ENCODE measurements around the gene SV2A.

Gene SV2A, protein sequence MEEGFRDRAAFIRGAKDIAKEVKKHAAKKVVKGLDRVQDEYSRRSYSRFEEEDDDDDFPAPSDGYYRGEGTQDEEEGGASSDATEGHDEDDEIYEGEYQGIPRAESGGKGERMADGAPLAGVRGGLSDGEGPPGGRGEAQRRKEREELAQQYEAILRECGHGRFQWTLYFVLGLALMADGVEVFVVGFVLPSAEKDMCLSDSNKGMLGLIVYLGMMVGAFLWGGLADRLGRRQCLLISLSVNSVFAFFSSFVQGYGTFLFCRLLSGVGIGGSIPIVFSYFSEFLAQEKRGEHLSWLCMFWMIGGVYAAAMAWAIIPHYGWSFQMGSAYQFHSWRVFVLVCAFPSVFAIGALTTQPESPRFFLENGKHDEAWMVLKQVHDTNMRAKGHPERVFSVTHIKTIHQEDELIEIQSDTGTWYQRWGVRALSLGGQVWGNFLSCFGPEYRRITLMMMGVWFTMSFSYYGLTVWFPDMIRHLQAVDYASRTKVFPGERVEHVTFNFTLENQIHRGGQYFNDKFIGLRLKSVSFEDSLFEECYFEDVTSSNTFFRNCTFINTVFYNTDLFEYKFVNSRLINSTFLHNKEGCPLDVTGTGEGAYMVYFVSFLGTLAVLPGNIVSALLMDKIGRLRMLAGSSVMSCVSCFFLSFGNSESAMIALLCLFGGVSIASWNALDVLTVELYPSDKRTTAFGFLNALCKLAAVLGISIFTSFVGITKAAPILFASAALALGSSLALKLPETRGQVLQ

DNA sequence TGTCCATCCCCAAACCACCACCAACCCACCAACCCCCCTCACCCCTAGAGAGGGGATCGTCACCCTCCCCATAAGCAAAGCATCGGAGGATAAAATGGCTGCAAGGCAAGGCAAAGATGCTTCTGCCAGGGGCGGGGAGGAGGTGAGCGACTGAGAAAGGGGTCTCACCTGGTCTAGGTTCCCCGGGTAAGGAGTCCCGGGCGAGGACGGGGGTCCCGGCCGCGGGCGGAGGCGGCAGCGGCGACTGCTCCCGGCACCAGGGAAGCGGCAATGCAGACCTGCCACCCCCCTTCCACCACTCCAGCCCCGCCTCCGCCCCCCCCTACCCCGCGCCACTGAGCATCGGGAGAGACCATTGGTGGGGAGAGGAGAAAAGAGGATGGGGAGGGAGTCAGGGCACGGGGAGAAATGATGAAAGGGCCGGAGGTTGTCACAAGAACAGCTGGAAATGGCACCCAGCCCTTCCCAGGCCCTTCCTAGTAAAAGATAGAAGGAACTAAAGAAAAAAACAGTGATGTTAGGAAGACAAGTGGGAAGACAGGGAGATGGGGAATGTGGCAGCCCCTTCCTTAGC, at the start of gene SV2A:
SV2A (minus strand) TSS at position 274 of the 574 bp plus-strand sequence. CDS start 4,004 bp downstream, outside the sequence.
- ATAC-seq (ENCODE audit: low read depth): peak; percentile 72
- Histone ChIP-seq H3K27me3 (ENCODE audit: insufficient read depth, poor library complexity, severe bottlenecking) (no peaks in the 10 kb centered on the region), H3K9me3 (ENCODE audit: severe bottlenecking) (no peaks in the 10 kb centered on the region), H3K4me1 (ENCODE audit: insufficient read depth, poor library complexity, severe bottlenecking) (no peaks in the 10 kb centered on the region), H3K4me3 (ENCODE audit: severe bottlenecking) (peak within 1 kb of the TSS; percentile 46), H3K36me3 (ENCODE audit: low read depth) (peaks cover 3% of the 10 kb centered on the region), H3K27ac (ENCODE audit: poor library complexity, severe bottlenecking) (no peak within 1 kb of the TSS)
- no peak for DNase-seq (ENCODE audit: low spot score)
- TF ChIP-seq, protein P1, sequence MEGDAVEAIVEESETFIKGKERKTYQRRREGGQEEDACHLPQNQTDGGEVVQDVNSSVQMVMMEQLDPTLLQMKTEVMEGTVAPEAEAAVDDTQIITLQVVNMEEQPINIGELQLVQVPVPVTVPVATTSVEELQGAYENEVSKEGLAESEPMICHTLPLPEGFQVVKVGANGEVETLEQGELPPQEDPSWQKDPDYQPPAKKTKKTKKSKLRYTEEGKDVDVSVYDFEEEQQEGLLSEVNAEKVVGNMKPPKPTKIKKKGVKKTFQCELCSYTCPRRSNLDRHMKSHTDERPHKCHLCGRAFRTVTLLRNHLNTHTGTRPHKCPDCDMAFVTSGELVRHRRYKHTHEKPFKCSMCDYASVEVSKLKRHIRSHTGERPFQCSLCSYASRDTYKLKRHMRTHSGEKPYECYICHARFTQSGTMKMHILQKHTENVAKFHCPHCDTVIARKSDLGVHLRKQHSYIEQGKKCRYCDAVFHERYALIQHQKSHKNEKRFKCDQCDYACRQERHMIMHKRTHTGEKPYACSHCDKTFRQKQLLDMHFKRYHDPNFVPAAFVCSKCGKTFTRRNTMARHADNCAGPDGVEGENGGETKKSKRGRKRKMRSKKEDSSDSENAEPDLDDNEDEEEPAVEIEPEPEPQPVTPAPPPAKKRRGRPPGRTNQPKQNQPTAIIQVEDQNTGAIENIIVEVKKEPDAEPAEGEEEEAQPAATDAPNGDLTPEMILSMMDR (IDR thresholded peaks at IDR 0.05; ENCODE audit: poor library complexity, severe bottlenecking): no peak

DNA sequence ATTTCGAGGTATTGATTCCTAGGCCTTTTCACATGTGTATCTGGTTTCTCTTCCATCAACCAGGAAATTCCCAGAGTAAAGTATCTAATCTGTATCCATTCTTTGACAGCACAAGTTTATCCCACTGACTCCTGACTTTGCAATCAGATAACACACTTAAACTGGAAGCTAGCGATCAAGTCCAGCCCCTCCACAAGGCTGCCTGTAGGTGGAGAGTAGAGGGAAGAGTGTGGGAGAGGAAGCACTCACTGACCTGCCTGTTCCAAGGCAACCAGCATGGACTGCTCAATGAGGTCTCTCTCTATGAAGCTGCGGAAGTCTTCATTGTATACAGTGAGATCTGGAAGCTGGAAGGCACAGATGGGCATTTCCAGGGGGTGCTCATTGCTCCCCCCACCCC, 49.4 kb upstream of the SV2A start:
- DNase-seq (ENCODE audit: low spot score) (no peak), ATAC-seq (ENCODE audit: low read depth) (no peak)
- no peaks in the 10 kb centered on the region for H3K9me3 ChIP-seq (ENCODE audit: severe bottlenecking)
- H3K27me3 ChIP-seq (ENCODE audit: insufficient read depth, poor library complexity, severe bottlenecking): no peaks in the 10 kb centered on the region
- TF ChIP-seq, protein P1 (IDR thresholded peaks at IDR 0.05; ENCODE audit: poor library complexity, severe bottlenecking): no peak
- no peak overlapping the region for H3K27ac ChIP-seq (ENCODE audit: poor library complexity, severe bottlenecking)
- peaks cover 80% of the 10 kb centered on the region for H3K36me3 ChIP-seq (ENCODE audit: low read depth)
- no peaks in the 10 kb centered on the region for H3K4me1 ChIP-seq (ENCODE audit: insufficient read depth, poor library complexity, severe bottlenecking)
- H3K4me3 ChIP-seq (ENCODE audit: severe bottlenecking): no peak overlapping the region

DNA sequence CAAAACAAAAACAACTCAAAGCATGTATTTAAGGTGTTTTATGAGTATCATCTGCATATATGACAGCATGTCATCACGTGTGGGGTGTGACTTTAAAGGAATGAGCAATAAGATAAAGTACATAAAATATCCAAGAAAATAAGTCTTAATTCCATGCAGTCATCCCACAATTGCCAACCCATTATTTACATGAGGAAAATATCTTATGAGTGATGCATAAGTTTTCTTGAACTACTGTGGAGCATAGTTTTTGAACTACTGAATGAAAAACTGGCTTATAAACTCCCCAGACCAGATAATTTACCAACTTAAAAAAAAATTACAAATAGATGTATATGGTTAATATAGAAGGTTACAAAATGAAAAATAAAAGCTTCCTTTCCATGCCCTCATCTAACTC, 48.8 kb upstream of the SV2A start:
- TF ChIP-seq, protein P1 (IDR thresholded peaks at IDR 0.05; ENCODE audit: poor library complexity, severe bottlenecking): no peak
- Histone ChIP-seq H3K9me3 (ENCODE audit: severe bottlenecking) (no peaks in the 10 kb centered on the region), H3K27me3 (ENCODE audit: insufficient read depth, poor library complexity, severe bottlenecking) (no peaks in the 10 kb centered on the region), H3K4me3 (ENCODE audit: severe bottlenecking) (no peak overlapping the region), H3K27ac (ENCODE audit: poor library complexity, severe bottlenecking) (no peak overlapping the region), H3K4me1 (ENCODE audit: insufficient read depth, poor library complexity, severe bottlenecking) (no peaks in the 10 kb centered on the region), H3K36me3 (ENCODE audit: low read depth) (peaks cover 79% of the 10 kb centered on the region)
- DNase-seq (ENCODE audit: low spot score) (no peak), ATAC-seq (ENCODE audit: low read depth) (no peak)

DNA sequence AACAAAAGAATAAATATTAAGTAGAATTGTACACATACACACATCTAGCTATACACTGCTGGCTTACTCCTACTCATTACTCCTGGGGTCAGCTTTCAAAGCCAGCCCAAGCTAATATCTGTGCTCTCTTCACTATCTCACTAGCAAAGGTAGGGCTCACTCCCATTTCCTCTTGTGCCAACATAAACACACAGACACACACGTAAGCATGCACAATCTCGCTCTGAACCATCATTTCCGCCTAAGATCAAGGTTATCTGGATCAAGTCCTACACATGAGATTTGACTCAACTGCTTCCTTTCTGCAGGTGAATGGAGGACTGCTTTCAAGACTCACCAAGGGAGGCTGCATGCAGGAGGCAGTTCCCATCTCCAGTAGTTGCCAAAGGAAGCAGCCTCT, 47.8 kb upstream of the SV2A start:
- Histone ChIP-seq H3K4me1 (ENCODE audit: insufficient read depth, poor library complexity, severe bottlenecking) (no peaks in the 10 kb centered on the region), H3K27me3 (ENCODE audit: insufficient read depth, poor library complexity, severe bottlenecking) (no peaks in the 10 kb centered on the region), H3K27ac (ENCODE audit: poor library complexity, severe bottlenecking) (no peak overlapping the region), H3K9me3 (ENCODE audit: severe bottlenecking) (no peaks in the 10 kb centered on the region), H3K4me3 (ENCODE audit: severe bottlenecking) (no peak overlapping the region), H3K36me3 (ENCODE audit: low read depth) (peaks cover 75% of the 10 kb centered on the region)
- ATAC-seq (ENCODE audit: low read depth): no peak
- TF ChIP-seq, protein P1 (IDR thresholded peaks at IDR 0.05; ENCODE audit: poor library complexity, severe bottlenecking): no peak
- no peak for DNase-seq (ENCODE audit: low spot score)

Data from RWPE2 (cell line).